ENCODE data around the gene ATP10D.

GRCh38 chr4:47531241-47531953 is 46.3 kb downstream of the ATP10D start:
- TF ChIP-seq CTCF (conservative IDR thresholded peaks at IDR 0.05; ENCODE audit: low read length) (no peak), EZH2phosphoT487 (IDR thresholded peaks at IDR 0.05; ENCODE audit: borderline replicate concordance, low read depth, low read length) (no peak)
